HG02759 (cell line): ENCODE measurements around the gene CLCN3.
"Not testable (repeated sequence)": the region's sequence is repeated elsewhere in the genome, so short reads cannot be mapped to it uniquely, and the experiment has no call there.

Experiments used
- ATAC-seq: cut with Tn5 transposase; IDR thresholded peaks from one replicate; pipeline ENCODE4 v1.9.1; 2021; ENCODE audit warnings: mild to moderate bottlenecking, moderate library complexity; ENCODE audit not compliant: unreplicated experiment

The CLCN3 gene

DNA sequence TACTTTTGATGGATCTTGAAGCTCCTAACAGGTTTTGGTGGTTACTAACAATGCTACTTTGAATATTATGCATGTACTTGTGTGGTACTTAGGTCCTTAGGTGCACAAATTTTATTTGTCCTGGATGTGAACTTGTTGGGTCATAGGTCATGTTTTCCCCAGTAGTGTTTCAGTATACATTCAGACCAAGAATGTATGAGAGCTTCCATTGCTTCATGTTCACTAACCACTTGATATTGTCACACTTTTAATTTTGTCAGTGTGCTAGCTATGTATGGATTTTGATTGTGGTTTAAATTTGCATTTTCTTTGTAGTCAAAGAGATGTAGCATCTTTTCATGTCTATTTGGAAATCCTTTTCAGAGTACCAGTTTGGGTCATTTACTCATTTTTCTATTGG is 32.2 kb downstream of the CLCN3 start:
- no peak for ATAC-seq

DNA sequence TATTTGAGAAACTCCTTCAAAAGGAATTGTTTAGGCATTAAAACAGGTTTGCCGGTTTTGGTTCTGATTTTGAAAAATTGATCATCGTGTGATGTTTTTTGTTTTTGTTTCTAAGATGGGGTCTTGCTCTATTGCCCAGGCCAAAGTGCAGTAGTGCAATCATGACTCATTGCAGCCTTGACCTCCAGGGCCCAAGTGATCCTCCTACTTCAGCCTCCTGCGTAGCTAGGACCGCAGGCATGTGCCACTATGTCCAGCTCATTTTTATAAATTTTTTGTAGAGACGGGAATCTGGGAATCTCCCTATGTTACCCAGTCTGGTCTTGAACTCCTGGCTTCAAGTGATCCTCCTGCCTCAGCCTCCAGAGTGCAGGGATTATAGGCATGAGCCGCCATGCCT is 35.0 kb downstream of the CLCN3 start:
- ATAC-seq: no peak

DNA sequence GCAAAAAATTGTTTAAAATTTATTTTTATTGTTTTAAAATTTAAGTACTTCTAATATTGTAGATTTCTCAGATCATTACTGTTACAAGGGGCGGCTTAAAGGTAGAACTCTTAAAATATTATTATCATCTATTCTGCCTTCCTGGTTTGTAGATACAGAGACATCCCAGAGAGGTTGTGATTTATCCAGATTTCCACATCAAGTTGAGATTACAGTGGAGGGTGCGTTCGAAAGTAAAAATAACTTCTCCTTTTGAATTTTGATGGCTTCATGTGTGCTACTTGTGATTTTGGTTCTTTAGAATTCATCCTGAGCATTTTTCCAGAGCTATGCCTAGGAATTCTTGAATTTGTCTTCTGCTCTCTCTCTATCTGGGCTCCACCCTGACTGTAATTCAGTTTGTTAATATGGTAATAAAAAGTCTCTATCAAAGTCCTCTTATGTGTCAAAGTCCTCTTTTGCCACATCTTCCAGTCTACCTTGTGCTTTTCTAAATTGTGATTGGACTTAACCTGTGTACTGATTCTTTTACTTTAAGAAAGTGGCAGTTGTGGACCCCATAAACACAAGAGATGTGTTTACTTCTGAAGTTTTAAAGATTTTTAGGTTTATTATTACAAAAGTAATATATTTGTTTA is 37.2 kb downstream of the CLCN3 start:
- no peak for ATAC-seq

DNA sequence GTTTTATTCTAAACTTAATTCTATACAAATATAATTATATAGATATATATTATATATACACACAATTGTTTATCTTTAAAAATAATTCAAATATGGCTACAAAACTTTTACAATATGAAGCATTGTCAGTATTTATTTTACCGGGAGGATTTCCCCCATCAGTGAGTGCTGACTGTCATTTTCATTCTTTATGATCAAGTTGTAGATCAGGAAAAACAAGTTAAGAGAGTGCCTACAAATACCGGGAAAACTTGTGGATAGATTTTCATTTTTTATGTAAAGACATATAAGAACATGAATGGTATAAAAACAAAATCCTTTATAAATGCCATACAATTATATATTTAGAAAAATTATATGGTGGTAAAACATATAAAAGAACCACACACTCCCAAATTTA is 37.8 kb downstream of the CLCN3 start:
- ATAC-seq: no peak

DNA sequence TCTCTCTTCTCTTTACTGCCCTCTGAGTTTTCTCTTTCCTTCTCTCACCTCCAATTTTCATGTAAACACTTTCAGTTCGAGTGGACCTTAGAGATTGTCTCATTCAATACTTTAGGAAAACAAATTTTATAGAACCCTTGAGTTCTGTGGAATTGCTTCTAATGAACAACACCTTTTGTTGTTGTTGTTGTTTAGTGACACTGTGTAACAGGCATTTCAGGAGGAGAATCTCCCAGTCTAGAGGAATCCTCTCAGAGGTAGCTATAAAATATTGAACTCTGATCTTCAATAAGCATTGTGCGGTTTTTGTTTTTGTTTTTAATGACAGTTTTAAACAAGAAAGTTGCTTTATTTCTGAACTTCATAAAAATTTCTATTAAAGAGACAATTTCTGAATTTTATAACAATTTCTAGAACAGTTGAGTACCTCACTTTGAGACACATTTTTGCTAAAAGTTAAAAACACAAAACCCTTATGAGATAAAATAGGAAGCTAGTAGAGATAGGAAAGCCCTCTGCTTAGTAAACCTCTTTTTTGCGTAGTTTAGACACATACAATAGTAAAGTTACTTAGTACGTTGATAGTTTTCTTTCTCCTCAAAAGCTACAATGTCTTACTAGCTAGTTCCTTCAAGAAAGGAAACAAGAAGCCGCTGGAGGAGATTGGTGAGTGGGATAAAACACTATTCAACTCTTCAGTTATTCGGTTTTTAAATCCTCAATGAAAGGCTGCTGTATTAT is 38.8 kb downstream of the CLCN3 start:
- no peak for ATAC-seq

DNA sequence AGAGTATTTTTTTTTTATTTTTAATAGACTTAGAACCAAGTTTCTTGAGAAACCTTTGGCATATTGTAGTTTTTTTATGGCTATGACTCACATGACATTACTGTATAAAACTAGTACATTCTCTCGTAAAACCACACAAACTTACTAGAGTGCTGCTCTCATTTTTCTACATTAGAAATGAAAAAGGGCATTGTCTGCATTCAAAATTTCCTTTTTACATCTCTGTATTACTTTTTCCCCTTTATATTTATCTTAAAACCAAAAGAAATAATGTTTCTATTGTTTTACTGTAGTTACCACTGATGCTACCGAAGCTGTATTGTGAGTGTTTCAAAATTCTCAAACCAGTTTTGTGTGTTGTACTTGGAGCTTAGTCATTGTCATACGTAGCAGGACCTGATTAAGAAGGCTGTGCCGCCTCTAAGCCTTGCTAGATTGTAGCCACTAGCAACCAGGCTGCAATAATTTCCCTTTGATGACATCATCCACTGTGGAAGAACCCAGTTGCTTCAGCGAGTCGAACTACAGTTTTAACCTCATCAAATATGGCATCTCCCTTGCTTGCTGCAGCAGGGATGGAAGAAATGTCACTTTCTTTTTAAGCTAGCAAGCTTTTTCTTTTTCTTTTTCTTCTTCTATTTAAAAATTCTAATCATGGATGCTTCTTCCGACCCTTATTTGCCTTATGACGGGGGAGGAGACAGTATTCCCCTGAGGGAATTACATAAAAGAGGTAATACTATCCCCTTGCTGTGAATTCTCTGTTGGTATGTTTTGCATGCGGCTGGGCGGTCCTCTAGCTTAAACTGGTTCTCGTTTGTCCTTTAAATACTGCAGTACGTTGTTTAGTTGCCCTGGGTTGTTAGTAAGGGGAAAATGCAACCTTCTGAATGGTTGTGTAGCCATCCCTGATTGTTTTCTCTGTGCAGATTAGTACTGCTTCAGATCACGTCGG is 39.6 kb downstream of the CLCN3 start:
- peak; percentile 98 for ATAC-seq

DNA sequence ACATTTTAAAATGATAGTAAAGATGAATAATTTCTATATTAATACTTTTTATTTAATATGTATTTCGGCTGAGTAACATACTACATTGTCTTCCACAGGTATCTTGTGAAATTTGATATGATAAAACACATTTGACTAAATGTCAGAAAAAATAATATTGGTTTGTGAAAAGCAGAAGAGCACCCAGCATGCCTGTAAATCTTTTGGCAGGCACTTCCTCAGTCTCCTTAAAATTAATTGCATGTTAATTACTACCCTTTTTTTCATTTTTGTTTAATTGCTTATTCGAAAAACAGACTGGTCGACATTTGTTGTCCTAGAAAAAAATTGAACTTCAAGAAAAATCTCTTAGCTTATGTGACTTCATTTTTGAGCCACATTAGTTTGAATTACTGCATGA is 40.6 kb downstream of the CLCN3 start:
- ATAC-seq: no peak

DNA sequence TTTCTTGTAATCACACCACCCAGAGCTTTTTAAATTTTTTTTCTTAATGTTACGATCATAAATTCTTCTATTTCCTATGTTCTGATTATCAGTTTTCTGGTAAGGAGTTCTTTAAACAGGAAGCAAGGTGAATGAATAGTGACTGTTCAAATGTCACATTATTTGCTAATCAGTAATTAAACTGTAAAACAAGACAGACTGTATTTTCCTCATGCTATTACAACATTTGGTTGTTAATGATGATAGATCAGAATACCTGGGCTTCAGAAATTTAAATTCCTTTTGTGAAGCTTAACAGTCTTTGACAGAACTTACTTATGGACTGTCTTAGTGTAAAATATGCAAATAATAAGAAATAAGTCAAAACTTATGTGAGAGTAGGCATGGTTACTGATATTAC is 41.4 kb downstream of the CLCN3 start:
- no peak for ATAC-seq

DNA sequence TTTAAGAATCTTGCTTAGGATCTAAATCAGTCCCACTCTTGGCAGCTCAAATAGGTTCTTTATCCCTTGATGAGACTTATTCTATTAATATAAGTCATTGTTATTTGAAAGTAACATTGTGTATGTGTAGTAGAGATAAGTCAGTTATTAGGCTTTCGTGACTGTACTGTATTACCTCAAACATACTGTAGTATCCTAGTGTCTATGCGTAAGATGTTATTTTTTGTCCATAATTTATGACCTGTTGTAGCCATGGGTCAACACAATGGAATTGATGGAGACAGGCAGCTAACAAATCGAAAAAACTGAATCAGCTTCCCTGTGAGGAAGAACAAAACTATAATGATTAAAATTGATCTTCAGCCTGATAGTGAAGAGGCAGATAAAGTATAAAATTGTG is 41.8 kb downstream of the CLCN3 start:
- no peak for ATAC-seq

DNA sequence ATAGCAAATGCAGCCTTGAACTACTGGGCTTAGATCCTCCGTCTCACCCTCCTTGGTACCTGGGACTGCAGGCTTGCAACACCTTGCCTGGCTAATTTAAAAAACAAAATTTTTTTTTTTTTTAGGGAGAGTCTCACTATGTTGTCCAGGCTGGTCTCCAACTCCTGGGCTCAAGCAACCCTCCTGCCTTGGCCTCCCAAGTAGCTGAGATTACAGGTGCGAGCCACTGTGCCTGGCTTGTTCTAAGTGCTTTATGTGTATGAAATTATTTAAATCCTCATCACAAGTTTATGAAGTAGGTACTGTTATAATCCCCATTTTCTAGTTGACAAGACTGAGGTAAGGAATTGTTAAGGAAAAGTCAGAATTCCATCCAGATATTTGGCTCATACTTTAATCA is 43.0 kb downstream of the CLCN3 start:
- ATAC-seq: no peak

DNA sequence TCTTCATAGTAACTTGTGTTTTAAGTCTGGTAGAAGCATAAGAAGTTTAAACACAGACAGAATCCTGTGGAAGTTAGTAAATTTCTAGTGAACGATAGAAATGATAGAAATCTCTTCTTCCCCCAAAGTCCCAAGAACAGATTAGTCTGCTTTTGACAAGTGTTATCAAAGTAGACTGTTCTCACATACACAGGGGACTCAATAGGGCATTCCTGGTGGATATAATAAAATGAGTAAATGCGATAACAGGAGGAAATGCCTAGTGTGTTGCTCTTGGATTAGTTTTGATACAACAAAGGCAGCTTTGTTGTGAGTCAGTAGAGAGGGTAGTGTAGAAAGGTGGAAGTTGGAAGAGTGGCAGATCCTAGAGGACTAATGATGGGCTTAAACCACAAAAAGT is 43.5 kb downstream of the CLCN3 start:
- no peak for ATAC-seq

DNA sequence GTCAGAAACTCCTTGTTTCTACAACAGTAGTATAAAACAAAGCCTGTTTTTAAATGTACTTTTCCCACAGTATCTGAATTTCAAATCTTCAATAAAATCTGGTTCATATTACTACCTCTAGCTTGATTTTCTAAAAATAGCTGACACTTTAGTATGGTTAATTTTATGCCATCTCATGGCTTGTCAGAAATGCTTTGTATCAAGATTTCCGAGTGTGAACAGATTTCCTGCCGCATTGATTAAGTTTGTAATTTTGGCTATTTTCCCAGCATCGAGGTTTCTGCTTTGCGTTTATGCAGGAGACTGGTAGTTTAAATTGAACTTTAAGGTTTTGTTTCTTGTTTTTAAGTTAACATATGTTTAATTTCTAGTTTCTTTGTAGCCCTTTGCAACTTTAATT is 44.2 kb downstream of the CLCN3 start:
- no peak for ATAC-seq

DNA sequence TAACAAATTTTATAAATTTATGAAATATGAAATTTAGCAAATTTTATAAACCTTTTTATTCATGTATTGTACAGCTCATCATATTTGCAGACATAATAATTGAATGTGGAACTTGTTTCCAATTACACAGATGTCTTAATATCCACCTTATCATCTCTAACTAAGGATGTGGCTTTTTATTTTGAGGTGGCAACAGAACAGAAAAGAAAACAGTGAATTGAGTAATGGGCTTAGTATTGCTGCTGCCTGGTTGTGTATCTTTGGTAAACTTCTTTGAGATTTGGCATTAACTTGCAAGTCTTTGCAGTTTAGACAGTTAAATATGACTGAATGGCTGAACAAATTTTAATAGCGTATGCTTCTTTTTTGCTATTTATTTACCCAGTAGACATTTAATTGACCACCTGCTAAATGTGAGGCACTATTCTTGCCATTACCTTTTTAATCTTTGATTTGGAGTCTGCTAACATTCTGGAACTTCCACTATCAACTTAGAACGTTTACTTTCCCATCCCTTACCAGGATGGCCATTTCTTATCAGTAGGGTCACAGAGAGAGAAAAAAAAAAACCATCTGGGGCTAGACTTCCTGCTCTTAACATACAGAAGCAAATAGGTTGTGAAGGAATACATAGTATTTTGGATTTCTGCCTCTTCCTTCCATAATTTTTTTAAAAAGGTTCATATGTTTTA is 44.8 kb downstream of the CLCN3 start:
- ATAC-seq: no peak

DNA sequence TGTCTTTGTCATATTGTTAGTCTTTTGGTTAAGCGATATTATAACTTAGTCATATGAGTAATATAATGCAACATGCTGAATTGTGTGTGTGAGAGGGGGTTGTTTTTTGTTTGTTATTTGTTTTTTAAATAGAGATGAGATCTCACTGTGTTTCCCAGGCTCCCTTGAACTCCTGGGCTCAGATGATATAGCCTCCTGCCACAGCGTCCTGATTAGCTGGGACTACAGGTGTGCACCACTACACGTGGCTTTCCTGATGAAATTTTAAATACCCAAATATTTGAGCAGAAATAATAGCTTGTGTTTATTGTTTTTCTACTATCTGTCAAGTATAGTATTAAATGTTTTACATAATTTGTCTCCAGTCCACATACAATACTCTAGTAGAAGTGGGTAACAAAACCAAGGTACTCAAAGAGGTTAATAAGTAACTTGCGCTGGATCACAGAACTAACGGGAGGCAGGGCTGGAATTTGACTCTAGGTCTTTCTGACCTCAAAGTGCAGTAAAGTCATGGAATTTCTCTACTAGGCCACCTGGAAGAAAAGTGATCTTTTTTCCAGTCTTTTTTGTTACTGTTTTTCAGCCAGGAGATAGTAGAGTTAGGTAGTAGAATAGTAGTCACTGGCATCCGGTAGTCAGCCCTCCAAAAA is 47.8 kb downstream of the CLCN3 start:
- ATAC-seq: no peak

DNA sequence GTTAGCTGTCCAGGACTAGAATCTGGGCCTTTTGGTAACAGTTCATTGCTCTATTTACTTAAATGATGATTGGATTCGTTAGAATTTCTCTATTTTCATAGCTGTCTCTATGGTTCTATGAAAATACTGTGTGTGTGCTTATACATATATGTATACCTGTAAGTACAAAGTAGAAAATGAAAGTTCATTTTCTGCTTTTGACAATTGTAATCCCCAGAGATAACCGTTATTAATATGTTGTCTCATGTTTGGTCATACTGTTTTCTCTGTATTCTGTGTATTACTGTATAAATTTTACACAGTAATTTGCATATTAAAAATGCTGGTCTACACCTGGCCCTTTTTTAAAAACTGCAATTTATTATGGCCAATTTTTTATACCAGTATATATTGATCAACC is 55.4 kb downstream of the CLCN3 start:
- peak; percentile 78 for ATAC-seq

DNA sequence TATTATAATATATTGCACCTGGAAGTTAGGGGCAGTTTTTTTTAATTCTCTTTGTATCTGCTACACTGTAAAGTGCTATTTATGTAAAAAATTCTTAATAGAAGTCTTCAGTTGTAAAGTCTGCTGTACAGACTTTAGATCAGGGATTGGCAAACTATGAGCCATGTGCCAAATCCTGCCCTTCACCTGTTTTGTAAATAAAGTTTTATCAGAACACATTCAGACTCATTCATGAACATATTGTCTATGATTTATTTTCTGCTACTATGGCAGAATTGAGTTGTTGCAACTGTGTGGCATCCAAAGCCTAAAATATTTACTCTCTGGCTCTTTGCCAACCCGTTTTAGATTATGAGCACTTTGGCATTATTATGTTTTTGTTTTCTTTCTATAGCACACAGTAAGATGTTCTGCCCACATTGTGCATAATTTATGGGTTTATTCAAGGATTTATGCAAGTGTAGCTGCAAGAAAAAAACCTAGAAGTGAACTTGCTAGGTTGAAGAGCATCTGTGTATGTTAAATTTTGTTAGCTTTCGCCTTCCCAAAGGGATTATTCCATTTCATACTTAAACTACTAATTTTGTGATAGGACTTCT is 56.9 kb downstream of the CLCN3 start:
- ATAC-seq: no peak

DNA sequence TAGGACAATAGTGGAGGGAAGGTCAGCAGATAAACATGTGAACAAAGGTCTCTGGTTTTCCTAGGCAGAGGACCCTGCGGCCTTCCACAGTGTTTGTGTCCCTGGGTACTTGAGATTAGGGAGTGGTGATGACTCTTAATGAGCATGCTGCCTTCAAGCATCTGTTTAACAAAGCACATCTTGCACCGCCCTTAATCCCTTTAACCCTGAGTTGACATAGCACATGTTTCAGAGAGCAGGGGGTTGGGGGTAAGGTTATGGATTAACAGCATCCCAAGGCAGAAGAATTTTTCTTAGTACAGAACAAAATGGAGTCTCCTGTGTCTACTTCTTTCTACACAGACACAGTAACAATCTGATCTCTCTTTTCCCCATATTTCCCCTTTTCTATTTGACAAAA is 58.1 kb downstream of the CLCN3 start:
- ATAC-seq: not testable (repeated sequence)

DNA sequence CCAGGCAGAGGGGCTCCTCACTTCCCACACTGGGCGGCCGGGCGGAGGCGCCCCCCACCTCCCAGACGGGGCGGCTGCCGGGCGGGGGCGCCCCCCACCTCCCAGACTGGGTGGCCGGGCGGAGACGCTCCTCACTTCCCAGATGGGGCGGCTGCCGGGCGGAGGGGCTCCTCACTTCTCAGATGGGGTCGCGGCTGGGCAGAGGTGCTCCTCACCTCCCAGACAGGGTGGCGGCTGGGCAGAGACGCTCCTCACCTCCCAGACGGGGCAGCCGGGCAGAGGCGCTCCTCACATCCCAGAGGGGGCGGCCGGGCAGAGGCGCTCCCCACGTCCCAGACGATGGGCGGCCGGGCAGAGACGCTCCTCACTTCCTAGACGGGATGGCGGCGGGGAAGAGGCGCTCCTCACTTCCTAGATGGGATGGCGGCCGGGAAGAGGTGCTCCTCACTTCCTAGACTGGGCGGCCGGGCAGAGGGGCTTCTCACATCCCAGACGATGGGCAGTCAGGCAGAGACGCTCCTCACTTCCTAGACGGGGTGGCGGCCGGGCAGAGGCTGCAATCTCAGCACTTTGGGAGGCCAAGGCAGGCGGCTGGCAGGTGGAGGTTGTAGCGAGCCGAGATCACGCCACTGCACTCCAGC is 58.7 kb downstream of the CLCN3 start:
- not testable (repeated sequence) for ATAC-seq

DNA sequence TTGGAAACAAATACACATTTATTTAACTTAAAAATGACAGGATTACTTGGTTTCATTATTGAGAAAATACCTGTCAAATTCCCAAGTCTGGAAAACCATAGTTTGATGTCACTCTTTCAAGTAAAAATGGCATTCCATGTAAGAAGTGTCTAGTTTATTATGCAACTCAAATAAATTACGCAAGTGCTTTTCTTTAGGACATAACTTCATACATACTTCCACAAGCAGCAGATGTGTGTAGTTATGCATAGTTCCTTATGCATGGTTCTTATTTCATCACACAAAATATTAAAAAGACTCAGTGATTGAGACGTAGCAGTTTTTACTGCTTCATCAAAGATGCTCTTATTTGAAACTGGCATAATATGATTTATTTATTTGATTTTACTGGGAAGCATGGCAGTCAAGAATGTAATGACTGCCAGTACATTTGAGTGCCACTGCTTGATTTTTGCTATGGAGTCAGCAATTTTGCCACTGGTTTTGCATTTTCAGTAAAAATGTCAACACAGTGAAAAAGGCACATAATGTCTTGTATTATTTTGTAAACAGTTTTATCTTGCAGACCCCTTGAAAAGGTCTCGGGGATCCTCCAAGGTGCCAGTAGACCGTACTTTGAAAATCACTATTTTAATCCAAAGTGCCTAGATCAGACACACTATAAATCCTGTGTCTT is 62.1 kb downstream of the CLCN3 start:
- ATAC-seq: no peak
